Stimulated activated CD4-positive, alpha-beta T cell treated with anti-CD3 and anti-CD28 coated beads, Interleukin-1b, Interleukin-23, amount 100 ng/mL, for 24 hours (primary cell): ENCODE results near the gene PLA2G12A.

ENCODE experiments used
- DNase-seq, 4 experiments: peaks; one replicate each; pipeline ENCODE4 v3.0.0-alpha.2; 2020; ENCODE audit warnings: low read depth in 4 of 4, low spot score in 1 of 4

The PLA2G12A gene

DNA sequence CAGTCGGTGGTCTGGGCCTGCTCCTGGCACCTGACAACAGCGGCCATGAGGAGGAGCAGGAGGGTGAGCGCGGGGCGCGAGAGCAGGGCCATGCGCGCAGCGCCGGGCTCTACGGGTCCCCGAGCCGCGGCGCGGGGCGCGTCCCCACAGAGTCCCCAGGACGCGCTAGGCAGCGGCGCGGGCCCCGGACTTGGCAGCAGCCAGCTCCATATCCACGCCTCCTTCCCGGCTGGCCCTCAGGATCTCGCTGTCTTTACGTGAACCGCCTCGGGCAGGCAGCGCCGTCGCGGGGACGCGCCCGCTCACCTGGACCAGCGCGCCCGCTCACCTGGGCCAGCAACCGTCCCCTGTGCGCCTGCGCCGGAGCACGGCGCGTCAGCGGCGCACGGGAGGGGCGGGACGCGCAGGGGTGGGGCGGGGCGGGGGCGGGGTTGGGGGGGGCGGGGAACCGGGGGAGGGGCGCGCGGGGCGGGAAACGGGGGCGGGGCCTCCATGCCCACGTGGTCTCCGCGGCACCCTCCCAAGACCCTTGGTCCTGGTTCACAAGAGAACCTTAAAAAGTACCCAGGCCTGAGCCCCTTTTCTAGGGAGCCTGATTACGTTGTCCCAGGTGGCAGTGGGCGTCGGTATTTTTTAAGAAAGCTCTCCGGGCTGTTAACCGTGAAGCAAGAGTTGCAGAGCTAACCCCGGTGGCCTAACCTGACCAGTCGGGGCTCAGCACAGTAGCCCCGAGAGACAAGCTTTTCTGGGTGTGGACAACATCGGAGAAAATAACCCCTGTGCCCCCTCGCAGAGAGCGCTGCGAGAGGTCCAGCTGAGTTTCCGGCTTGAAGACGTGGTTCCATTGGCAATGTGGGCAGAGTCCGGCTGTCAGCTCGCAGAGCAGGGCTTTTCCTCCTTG lies at the start of gene PLA2G12A:
Gene PLA2G12A, minus strand, starts transcription at position 353 of the 901 bp plus-strand sequence. Its CDS starts 261 bp downstream, at position 92.
- DNase-seq, result peak; percentile 35 to 61 (median 56)

DNA sequence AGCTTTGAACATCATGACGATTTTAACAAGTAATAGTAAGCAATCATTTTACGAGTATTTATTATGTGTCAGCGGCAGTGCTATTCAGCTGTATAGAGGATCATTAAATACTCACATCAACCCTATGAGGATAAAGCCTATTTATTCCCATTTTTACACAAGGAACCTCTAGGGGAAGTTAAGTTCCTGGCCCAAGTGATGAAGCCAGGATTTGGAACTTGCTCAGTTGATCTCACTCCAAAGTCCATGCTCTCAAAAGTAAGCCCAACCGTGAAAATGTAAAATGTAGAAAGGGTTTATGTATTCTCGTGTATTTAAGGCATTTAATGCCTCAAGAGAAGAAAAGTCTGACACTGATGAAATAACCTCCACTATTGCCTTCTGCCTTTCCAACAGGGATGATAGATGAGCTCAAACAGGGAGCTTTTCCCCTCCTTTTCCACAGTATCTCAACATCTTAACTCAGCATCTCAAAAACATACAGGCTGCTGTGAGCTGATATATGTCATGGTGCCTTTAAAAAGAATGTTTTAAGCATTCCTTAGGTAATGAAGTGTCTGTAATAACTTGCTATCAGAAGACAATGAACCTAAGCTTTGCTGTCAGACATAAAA lies 35.0 kb upstream of the PLA2G12A start:
- DNase-seq, result no peak

DNA sequence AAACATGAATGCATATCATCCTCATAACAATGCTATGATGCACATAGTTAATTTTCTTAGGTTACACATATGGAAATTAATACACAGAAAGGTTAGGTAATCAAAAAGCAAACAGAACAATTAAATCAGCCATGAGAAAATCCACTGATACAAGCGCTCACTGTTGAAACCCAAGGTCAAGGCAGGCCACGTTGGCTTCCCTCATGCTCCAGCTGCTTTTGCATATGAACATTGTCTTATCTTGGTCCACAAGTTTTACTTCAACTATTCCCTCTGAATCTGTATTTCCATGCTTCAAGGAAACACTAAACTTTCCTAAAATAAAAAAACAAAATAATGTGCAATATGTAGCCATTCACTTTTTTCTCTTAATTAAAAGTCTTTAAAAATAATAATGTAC lies 34.5 kb upstream of the PLA2G12A start:
- DNase-seq, result no peak

DNA sequence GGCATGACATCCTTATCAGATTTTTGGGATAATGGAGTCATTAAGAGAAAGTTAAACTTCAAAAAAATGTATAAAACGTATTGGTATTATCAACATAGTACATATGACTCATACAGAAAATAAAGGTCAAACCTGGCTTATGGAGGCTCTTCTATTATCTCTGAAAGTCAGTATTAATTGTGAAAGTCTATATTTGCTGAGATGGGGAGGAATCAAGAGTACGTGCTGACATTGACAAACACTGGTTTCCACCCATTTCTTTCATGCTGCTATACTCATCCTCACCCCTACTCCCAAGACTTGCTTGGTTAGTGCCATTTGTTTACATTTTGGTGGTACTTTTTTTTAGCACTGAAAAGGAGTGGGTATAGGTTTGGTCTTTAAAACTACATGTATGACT lies 30.8 kb upstream of the PLA2G12A start:
- no peak for DNase-seq

DNA sequence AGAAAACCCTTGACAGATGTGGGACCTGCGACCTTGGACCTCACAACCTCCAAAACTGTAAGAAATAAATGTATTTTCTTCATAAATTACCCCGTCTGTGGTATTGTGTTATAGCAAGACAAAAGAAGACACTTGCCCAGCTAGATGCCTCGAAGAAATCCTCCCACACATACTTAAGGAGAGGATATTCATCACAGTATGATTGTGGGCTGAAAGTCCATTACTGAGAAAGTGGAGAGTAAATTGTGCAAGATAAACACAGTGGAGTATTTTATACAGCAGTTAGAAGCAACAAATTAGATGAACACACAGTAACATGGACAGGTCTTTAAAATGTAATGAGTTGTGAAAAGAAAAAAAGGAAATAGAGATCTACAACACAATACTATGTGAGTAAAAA lies 25.8 kb upstream of the PLA2G12A start:
- DNase-seq, result no peak

DNA sequence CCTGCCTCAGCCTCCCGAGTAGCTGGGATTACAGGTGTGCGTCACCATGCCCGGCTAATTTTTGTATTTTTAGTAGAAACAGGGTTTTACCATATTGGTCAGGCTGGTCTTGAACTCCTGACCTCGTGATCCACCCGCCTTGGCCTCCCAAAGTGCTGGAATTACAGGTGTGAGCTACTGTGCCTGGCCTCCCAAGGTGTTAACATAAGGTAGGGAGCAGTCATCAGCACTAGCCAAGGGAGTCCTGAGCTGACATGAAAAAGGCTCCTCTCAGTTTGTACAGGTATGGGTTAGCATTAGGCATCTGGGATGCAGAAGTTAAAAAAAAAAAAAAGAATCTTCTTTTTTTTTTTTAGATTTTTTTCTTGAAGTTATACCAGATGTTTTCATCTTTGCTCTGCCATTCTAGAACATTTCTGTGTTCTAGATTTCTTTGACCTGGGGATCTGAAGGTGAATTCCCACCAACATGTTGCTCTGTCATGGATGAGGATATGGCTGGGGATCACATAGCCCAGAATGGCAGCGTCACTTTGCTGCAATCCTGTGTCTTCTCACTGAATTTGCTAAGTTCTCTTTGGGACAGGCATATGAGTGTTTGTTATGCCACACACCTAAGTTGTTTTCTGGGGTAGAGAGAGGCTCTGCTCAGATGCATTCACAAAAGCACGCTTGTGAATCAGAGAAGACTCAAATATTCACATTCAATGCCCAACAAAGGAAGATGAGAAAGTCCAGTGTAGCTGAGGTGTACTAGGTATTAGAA lies 24.4 kb upstream of the PLA2G12A start:
- no peak for DNase-seq

DNA sequence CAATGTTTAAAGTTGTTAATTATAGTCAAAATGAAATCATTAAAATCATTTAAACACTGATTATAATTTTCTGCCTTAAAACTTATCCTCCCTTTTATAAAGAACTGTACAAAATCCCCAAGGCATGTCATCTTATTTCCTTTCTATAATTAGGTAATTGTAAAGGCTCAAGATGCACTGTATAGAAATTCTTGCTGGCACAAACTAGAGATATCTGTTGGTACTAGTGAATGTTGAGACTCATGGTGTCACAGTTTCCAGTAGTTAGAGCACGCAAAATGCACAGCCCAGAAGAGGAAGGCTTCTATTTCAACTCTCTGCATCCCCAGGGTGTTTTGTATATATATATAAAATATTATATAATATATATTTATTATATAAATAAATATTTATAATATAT lies 22.7 kb upstream of the PLA2G12A start:
- no peak for DNase-seq

DNA sequence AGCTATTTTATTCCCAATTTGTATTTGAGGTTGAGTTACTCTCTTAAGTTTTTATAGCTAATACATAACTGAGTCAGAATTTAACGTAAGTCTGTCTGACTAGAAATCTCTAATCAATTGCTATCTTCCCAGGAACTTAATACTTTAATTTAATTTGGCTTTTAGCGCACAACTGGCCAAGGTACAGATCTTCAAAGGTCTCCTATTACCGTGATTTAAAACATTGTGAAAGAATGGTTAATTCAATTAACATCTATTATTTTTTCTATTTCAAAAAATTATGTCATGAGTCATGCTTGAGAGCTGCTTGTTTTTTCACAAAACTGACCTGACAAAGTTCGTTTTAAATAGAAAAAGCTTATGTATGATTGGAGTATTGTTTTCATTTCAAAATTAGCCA lies 22.0 kb upstream of the PLA2G12A start:
- no peak for DNase-seq

DNA sequence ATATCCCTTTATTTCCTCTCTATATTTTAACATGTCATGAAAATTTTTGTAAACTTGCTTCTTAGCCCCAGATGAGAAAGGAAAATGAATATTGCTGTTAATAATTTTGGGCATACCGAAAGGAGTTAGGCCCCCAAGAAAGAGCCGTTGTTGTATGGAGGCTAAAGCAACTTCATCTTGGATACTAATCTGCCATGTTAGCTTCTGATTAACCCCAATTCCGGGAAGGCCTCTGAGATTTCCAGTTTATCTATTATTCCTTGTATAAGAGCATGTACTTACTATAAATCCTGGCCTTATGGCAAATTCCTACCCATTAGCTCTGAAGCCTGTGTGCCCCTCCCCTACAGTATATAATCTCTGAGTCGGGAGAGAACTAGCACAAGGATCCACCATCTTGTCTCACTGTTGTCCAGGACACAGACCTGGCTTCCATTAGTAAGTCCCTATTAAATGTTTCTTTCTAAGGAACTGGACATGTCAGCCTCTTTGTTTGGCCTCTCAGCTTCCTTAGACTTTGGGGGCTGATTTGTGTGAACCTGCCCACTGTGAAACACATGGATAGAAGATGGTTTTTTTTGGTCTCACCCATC lies 20.9 kb upstream of the PLA2G12A start:
- DNase-seq, result no peak

DNA sequence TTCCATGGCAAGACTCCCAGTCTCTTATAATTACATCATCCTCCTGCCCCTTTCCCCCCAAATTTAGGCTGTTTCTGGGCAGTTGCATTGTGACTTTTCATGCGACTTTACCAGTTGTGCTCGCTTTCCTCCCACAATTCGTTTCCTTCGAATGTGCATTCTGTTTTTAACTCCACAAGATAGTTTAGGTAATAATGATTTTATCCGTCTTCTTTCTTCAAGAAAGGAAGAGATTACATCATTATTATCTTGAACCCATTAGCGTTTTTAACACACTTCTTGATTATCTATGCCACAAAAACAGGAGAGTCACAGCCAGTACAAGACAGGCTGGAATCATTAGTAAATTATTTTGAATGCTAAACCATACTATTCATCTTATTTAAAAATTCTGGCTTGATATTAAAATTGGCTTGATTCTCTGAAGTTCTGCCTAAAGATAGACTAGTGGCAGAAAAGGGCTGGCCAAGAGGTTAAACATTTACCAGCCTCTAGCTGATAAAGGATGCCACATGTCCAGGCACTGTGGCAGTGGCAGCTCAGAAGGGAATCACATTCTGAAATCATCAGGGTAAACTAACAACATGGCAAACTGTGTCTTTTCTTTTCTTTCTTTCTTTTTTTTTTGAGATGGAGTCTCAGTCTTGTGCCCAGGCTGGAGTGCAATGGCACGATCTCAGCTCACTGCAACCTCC lies 19.7 kb upstream of the PLA2G12A start:
- DNase-seq, result no peak

DNA sequence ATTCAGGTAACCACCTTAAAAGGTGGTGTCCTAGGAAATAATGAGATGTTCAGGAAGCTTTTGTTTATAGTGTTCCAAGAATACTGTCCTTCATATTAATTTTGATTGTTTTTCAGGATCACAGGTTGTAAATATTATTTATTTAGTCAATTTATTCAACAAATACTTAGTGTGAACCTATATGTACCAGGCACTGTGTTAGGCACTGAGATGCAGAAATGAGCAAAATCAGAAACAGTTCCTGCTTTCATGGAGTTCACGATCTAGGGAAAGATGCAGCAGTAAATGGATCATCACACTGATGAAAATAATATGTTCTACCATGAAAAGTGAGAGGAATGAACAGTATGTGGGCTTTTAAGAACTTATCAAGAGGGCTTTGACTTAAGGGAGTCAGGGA lies 18.2 kb upstream of the PLA2G12A start:
- no peak for DNase-seq

DNA sequence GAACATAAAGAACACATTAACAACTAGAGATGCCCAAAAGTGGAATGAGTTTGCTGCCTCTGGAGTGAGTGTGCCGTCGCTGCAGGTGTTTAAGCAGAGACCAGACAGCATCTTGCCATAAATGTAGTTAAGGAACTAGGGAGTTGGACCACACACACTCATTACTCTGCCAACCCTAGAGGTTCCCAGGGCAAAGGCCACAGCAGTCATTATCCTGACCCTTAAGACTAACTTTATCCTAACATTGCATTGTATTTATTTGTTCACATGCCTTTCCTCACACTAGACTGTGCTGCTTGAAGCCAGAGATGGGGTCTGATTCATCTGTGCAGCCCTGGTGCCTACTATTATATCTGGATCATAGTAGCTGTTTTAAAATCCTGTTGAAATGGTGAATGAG lies 16.9 kb upstream of the PLA2G12A start:
- DNase-seq, result no peak

DNA sequence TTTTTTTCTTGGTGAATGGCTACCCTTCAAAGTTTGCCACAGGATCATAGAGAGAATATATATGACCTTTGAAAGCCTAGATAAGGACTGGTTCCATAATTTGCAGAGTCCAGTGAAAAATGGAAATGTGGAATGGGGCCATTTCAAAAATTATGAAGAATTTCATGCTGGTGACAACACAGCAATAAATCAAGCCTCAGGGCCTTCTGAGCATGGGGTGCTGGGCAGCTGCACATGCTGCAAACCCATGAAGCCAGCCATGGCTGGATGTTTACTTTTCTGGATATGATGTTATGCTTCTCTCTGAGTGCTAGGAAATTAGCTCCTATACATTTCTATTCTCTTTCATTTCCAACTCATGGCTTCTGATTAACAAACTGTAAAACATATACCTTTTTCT lies 16.0 kb upstream of the PLA2G12A start:
- no peak for DNase-seq

DNA sequence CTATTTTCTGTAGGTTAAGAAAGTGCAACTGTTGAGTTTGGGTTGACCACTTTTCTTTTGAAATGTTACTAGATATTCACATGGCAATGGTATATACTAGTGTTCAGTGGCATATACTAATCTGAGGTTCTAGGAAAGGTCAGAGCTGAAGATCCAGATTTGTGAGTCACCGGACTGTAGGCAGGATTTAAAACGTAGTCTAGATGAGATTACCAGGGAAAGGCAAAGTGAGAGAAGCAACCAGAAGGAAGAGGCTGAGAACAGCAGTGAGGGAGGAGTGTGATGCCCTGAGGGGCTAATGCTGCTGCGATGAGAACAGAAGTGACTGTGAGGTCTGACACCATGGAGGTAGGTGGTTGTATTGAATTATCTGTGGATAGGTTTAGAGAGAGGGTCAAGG lies 9.7 kb upstream of the PLA2G12A start:
- DNase-seq, result no peak

DNA sequence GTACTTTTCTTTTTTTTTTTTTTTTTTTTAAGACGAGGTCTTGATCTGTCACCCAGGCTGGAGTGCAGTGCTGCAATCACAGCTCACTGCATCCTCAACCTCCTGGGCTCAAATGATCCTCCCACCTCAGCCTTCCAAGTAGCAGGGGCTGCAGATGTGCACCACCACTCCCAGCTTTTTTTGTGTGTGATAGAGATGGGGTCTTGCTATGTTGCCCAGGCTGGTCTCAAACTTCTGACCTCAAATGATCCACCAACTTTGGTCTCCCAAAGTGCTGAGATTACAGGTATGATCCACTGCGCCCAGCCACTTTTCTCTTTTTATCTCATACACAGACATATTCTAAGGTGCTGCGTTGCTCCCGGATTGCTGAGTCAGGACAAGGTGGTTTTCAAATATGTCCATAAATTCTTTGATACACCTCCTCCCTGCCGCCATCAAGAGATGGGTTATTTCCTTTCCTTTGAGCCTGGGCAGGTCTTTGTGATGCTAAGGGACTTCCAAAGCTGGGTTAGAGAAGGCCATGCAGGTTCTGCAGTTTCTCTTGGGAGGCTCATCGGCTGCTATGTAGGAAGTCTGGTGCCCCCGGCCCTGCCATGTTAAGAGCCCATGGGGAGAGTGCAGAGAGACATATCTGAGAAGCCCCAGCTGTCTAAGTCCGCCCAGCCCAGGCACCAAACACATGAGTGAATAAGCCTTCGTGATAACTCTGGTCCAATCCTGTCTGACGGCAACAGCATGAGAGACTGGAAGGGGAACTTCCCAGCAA lies 8.4 kb upstream of the PLA2G12A start:
- DNase-seq, result no peak

DNA sequence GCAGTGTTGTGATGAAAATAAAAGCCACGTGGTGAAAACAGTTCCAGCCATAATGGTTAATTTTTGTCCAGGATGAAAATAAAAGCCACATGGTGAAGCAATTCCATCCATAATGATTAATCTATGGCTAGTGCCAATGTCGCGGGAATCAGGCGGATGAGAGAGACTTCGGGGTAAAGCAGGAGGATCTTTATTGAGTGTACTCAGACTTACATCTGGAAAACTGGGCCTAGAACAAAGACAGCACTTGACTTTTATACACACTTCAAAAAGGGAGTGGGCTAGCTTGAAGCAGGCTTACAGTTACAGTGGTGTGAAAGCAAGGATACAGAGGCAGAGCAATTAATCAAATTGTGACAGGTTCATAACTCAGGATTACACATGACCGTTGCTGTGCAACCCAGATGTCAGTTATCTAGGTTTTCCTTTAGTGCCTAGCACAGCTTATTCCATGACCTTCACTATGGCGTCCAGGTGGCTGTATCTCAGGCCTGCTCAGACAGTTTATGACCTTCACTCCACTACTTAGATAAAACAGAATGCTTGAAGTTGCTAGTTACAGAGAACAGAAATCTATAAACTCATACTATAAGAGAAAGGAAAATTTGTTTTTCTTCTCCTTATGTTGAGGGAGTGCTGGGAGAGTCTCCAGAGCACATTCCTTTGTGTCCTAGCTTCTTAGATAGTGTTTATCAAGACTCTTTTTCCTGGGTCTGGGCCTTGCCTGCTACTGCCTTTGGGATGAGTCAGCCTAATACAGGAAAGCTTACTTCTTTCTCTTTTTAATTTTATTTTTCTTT lies 5.9 kb upstream of the PLA2G12A start:
- DNase-seq, result no peak

DNA sequence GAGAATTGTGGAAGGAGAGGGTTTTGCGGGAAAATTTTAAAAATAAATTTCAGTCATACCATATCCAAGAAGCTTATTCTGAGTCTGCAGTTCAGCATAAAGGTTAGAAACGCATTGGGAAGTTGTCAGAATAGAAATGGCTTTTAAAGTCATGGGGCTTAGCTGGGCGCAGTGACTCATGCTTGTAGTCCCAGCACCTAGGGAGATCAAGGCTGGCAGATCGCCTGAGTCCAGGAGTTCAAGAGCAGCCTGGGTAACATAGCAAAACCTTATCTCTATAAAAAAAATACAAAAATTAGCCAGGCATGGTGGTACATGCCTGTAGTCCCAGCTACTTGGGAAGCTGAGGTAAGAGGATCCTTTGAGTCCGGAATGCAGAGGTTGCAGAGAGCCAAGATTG lies 3.9 kb upstream of the PLA2G12A start:
- DNase-seq, result no peak

DNA sequence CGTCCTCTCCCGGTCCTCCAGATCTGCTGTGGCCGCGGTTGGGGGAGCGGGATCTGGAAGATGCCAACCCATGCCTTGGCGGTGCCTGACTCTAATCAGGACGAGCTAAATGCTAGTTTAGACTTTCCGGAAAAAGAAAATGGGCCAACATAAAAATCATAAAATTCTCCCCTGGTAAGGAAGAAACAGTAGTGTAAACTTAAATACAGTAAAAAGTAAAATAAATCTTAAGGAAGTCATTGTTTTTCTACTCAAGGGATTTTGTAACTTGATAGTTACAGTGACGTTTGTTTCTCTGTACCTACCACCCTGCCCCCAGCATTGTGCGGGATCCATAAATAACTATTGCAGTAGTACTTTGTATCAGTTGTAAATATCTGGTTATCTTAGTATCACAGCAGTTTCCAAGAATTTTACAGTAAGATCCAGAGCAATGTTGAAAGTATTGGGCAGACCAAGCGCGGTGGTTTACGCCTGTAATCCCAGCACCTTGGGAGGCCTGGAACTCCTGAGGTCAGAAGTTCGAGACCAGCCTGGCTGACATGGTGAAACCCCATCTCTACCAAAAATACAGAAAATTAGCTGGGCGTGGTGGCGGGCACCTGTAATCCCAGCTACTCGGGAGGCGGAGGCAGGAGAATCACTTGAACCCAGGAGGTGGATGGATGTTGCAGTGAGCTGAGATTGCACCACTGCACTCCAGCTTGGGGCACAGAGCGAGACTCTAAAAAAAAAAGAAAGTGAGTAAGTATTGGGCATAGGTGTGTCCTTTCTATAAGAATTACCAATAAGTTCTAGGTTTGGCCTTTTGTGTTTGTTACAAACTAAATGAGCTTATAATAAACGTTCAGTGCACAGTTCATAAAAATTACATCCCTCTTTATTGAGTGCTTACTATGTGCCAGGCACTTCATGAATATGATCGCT lies 1.0 kb upstream of the PLA2G12A start:
- no peak for DNase-seq
